OCI-LY7 (cell line): ENCODE measurements around the gene KCNQ1. TPM values are rescaled to one million over a fixed set of nuclear protein-coding genes. Genes with fewer than 3 reads are reported as not detected.

Source experiments
- BruUV-seq: library from RNA; stranded (reverse); fragments of 400-500 nt; replicated peaks from 2 replicates; lab custom pipeline; 2021; lab: Mats Ljungman, UMichigan
- CTCF ChIA-PET: fragments of 300-600 bp; sonication (Branson Sonifier 250); formaldehyde crosslinking; loops from one replicate; lab custom pipeline; 2022; ENCODE audit warnings: antibody characterized with exemption; ENCODE audit not compliant: unreplicated experiment; lab: Charles Lee
- POLR2A ChIA-PET: fragments of 300-600 bp; sonication (Branson Sonifier 250); formaldehyde crosslinking; loops from one replicate; lab custom pipeline; 2022; ENCODE audit warnings: antibody characterized with exemption; lab: Charles Lee
- DNase-seq: peaks from one replicate; pipeline ENCODE4 v3.0.0-alpha.2; 2015; ENCODE audit warnings: low spot score
- H2AFZ ChIP-seq: fragments of 200-600 bp; sonication (generic), shearing (Covaris generic); 2 replicates; pipeline ENCODE4 v1.6.1; 2014; ENCODE audit warnings: mild to moderate bottlenecking, antibody characterized with exemption, low read length, moderate library complexity
- H3K27ac ChIP-seq: fragments of 200-600 bp; sonication (generic); 2 replicates; pipeline ENCODE4 v1.5.1; 2014; ENCODE audit warnings: mixed run types, low read depth, mild to moderate bottlenecking, moderate library complexity, low read length, inconsistent platforms; ENCODE audit not compliant: poor library complexity, severe bottlenecking
- H3K36me3 ChIP-seq: fragments of 200-600 bp; sonication (generic); 2 replicates; pipeline ENCODE4 v1.6.1; 2014; ENCODE audit warnings: mild to moderate bottlenecking, antibody characterized with exemption, low read length, moderate library complexity, mixed read lengths; ENCODE audit not compliant: insufficient read depth
- H3K4me1 ChIP-seq: fragments of 200-600 bp; sonication (generic); 2 replicates; pipeline ENCODE4 v1.5.1; 2014; ENCODE audit warnings: mild to moderate bottlenecking, low read length; ENCODE audit not compliant: insufficient read depth, poor library complexity, severe bottlenecking
- H3K4me2 ChIP-seq: fragments of 200-600 bp; sonication (generic); 2 replicates; pipeline ENCODE4 v1.6.1; 2014; ENCODE audit warnings: mild to moderate bottlenecking, low read length
- H3K4me3 ChIP-seq: fragments of 200-600 bp; sonication (generic); 2 replicates; pipeline ENCODE4 v1.5.1; 2014; ENCODE audit warnings: mild to moderate bottlenecking, low read depth, low read length; ENCODE audit not compliant: poor library complexity, severe bottlenecking
- H3K79me2 ChIP-seq: fragments of 200-600 bp; sonication (generic); 2 replicates; pipeline ENCODE4 v1.6.1; 2016; ENCODE audit warnings: low read depth, mild to moderate bottlenecking, low read length, moderate library complexity, mixed read lengths; ENCODE audit not compliant: insufficient read depth
- H3K9me2 ChIP-seq: fragments of 200-600 bp; sonication (generic); 2 replicates; pipeline ENCODE4 v1.6.1; 2016; ENCODE audit warnings: mild to moderate bottlenecking, low read length, mixed read lengths; ENCODE audit not compliant: insufficient read depth
- H3K9me3 ChIP-seq: fragments of 200-600 bp; sonication (generic); 2 replicates; pipeline ENCODE4 v1.6.1; 2014; ENCODE audit warnings: mild to moderate bottlenecking, mixed run types, low read length, mixed read lengths
- H4K20me1 ChIP-seq: fragments of 200-600 bp; sonication (generic); 2 replicates; pipeline ENCODE4 v1.6.1; 2014; ENCODE audit warnings: mild to moderate bottlenecking, antibody characterized with exemption, low read length, moderate library complexity, mixed read lengths; ENCODE audit not compliant: insufficient read depth
- EZH2phosphoT487 ChIP-seq: fragments of 200-600 bp; sonication (generic); IDR thresholded peaks from 2 replicates; pipeline ENCODE4 v1.6.1; 2018; ENCODE audit warnings: low read depth, borderline replicate concordance, mild to moderate bottlenecking, mixed run types, antibody characterized with exemption, low read length, moderate library complexity, mixed read lengths
- intact Hi-C: fragments of 100-400 bp; cut with micrococcal nuclease; formaldehyde crosslinking; loops from one replicate; pipeline ENCODE4 v1.10.0; 2022; ENCODE audit not compliant: unreplicated experiment
- total RNA-seq, 2 experiments: library from RNA; depleted of rRNA in 1 of 2; stranded (reverse); fragments of >200 nt in 1 of 2; shearing (Covaris generic) in 1 of 2; gene quantifications; 2 replicates each; pipeline ENCODE4 v1.2.3, GENCODE V29; 2014 to 2022
- TF ChIP-seq, protein P1 (sequence below): fragments of 200-600 bp; sonication (generic); conservative IDR thresholded peaks from 2 replicates; pipeline ENCODE4 v1.5.1; 2014; ENCODE audit warnings: mild to moderate bottlenecking, antibody characterized with exemption, low read length, moderate library complexity, mixed read lengths

The KCNQ1 gene
- total RNA-seq, 2 experiments from 2014 or later = 0.22 to 1.3 TPM

DNA sequence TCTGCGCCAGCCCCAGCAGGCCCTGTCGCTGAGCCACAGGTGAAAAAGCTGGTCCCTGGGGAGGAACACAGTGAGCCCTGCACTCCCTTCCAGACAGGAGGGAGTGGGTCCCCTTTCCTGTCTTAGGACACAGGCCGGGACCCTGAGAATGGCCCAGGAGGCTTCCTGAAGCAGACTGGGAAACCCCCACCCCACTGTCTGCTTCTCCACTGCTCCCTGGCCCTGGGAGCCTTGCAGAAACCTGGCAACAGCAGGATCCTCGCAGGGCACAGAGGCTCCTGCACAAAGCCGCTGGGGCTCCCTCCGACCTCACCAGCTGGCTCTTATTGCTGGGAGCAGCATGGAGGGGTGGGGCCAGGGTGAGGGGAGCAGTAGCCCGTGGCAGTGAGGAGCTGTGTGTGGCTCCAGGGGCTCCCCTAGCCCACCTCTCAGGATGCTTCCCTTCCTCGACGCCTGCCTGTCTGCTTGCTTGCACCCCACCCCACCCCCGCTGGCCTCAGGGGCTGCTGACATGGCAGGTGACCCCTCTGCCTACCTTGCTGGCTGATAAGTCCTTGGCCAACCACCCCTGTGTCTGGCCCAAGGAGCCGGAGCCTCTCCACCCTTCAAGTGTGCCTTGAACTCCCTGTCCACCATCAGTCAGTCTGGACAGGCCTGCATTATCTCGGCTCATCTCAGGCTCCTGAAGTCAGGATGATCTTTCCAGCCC, 327.1 kb downstream of the KCNQ1 start:
- H3K4me1 ChIP-seq = no peaks in the 10 kb centered on the region
- H3K4me2 ChIP-seq = no peak overlapping the region
- H3K9me3 ChIP-seq = no peaks in the 10 kb centered on the region
- intact Hi-C loops = no loop called here
- POLR2A ChIA-PET = no interaction called here
- no TSS peak for BruUV-seq
- no peak overlapping the region for H3K4me3 ChIP-seq
- H3K27ac ChIP-seq = no peak overlapping the region
- TF ChIP-seq, protein P1, sequence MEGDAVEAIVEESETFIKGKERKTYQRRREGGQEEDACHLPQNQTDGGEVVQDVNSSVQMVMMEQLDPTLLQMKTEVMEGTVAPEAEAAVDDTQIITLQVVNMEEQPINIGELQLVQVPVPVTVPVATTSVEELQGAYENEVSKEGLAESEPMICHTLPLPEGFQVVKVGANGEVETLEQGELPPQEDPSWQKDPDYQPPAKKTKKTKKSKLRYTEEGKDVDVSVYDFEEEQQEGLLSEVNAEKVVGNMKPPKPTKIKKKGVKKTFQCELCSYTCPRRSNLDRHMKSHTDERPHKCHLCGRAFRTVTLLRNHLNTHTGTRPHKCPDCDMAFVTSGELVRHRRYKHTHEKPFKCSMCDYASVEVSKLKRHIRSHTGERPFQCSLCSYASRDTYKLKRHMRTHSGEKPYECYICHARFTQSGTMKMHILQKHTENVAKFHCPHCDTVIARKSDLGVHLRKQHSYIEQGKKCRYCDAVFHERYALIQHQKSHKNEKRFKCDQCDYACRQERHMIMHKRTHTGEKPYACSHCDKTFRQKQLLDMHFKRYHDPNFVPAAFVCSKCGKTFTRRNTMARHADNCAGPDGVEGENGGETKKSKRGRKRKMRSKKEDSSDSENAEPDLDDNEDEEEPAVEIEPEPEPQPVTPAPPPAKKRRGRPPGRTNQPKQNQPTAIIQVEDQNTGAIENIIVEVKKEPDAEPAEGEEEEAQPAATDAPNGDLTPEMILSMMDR = no peak
- no peak for TF ChIP-seq EZH2phosphoT487
- no peaks in the 10 kb centered on the region for H3K36me3 ChIP-seq
- DNase-seq = no peak
- H2AFZ ChIP-seq = no peak overlapping the region
- no peaks in the 10 kb centered on the region for H3K79me2 ChIP-seq
- no peaks in the 10 kb centered on the region for H4K20me1 ChIP-seq
- CTCF ChIA-PET = no interaction called here
- H3K9me2 ChIP-seq = no peaks in the 10 kb centered on the region

GRCh38 chr11:2772544-2773031, 327.8 kb downstream of the KCNQ1 start:
- BruUV-seq = no TSS peak

More at GRCh38 chr11:2772544-2773031, 327.8 kb downstream of the KCNQ1 start:
- CTCF ChIA-PET = no interaction called here
- no peak for DNase-seq
- POLR2A ChIA-PET = interaction anchor here (0.5 kb wide), 1 partner anchor 1131 kb away, joined by 3 read pairs; no protein-coding TSS in a partner anchor
- H3K4me1 ChIP-seq = no peaks in the 10 kb centered on the region
- H4K20me1 ChIP-seq = no peaks in the 10 kb centered on the region
- TF ChIP-seq EZH2phosphoT487 = no peak
- TF ChIP-seq, protein P1 = no peak
- H3K4me3 ChIP-seq = no peak overlapping the region
- no peaks in the 10 kb centered on the region for H3K9me3 ChIP-seq
- no peak overlapping the region for H3K4me2 ChIP-seq
- intact Hi-C loops = no loop called here
- H3K9me2 ChIP-seq = no peaks in the 10 kb centered on the region
- H3K79me2 ChIP-seq = no peaks in the 10 kb centered on the region
- H2AFZ ChIP-seq = no peak overlapping the region
- H3K36me3 ChIP-seq = no peaks in the 10 kb centered on the region
- no peak overlapping the region for H3K27ac ChIP-seq
